GM08714 (cell line): ENCODE results near the gene OTOA.
"Not testable (repeated sequence)": the region's sequence is repeated elsewhere in the genome, so short reads cannot be mapped to it uniquely, and the experiment has no call there.

Experiments
- H3K4me3 ChIP-seq: fragments of 200-500 bp; sonication (Bioruptor generic); 2 replicates; pipeline ENCODE4 v1.5.1; 2014; ENCODE audit warnings: mild to moderate bottlenecking, low read length, inconsistent platforms

The OTOA gene

DNA sequence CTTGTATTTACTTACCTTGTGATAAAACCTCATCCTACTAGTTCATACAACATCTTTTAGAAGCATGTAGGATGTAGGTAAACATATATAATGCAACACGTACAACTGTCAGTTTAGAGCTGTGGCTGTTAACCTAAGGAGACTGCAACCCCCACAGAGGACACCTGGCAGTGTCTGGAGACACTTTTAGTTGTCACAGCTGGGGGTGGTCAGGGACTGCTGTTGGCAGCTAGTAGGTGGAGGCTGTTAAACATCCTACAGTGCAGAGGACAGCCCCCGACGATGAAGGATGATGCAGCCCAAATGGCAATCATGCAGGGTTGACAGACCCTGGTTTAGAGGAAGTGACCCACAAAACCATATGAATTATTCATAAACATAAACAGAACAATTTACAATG, 134.8 kb downstream of the OTOA start:
- H3K4me3 ChIP-seq, result not testable (repeated sequence)

DNA sequence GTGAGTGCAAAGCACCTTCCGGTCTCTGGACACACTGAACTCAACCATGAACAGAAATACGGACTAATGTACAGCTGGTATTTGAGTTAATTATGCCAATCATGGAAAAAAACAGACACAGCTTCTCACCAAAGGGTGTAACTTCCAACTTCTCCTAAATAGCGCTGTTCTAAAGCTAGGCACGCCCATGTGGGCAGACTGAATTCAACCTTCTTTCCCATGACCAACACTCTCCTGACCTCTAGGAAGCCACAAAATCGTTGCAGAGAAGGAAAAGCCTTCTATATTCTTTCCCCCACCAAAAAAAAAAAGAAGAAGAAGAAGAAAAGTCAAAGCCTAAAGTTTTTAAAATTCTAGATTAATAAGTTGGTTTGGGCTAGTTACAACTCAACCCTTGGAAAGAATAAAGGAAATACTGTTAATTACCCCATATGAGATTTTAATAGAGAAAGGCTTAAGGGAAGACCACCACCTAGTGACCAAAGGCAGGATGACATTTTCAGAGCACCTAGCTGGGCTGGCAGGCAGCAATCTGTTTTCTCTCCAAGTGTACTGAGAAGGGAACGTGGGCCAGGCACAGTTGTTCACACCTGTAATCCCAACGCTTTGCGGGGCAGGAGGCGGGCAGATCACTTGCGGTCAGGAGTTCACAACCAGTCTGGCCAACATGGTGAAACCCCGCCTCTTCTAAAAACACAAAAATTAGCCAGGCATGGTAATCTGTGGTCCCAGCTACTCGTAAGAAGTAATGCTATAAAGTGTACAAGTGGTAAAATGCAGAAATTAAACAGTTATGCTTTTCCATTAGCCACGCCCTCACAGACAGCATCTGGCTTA, 138.0 kb downstream of the OTOA start:
- not testable (repeated sequence) for H3K4me3 ChIP-seq

DNA sequence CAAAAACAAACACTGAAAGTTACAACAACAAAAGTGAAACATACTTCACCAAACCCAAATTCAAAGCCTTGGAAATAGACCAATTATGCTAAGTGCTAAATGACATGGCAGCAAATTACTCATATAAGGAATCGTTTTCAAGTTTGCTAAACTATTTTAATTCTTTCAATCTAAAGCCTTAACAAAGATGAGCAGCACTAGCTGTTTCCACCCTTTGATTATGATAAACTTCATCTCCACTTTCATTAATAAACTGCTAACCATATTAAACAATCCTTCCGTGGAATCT, 138.6 kb downstream of the OTOA start:
- H3K4me3 ChIP-seq, result not testable (repeated sequence)
